ENCODE results near the gene DCTN1.
A peak's percentile ranks its signal among the peaks of the same experiment; 100 is the strongest.
"Not testable (repeated sequence)": the region's sequence is repeated elsewhere in the genome, so short reads cannot be mapped to it uniquely, and the experiment has no call there.

The DCTN1 gene

DNA sequence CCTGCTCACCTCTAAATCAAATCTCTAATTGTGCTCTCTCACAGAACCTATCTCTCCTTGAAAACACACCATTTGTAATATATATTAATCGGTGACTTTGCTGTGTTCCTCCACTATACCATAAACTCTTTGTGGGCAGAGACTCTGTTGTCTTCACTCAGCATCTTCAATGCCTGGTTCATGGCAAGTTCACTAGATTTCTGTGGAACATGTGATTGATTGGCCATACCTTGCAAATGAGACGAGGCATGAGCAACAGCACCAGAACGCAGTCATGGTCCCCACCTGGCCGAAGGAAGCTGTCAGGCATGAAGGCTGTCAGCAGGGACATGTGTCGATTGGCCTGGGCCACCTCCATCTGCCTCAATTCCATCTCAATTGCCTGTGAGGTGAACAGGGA lies 11.6 kb downstream of the DCTN1 start:
- no peak for DNase-seq

DNA sequence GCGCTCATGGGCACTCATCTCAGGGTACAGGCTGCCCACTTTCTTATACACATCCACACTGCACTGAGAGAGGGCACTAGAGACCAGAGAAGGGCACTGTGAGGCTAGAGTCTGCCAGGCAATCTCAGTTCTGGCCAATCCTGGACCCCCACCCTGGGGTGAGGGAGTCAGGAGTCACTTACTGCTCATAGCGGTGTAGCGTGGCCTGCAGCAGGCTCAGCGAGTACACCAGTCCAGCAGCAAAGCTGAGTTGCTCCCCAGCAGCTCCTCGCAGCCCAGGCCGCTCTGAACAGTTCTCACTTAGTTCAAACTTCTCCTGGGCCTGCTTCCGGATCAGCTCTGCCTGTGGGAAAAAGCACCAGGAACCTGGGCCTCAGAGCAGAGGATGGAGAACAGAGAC lies 12.3 kb downstream of the DCTN1 start:
- no peak for DNase-seq

DNA sequence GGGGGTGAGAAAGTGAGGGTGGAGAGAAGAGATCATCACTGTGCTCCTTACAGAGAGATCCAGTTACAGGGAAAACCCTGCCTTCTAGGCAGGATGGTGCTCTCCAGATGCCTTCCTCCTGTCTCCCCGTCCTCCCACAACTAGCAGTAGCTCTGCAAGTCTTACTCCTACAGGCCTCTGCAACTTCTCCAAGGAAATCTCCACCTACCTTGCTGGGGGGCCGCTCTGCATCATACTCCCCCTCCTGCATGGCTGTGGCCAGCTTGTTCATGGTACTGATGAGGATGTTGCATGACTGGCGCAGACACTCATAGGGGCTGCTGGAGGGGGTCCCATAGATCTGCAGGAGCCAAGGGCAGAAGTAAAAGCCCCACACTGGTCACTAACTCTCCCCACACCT lies 14.1 kb downstream of the DCTN1 start:
- no peak for DNase-seq

DNA sequence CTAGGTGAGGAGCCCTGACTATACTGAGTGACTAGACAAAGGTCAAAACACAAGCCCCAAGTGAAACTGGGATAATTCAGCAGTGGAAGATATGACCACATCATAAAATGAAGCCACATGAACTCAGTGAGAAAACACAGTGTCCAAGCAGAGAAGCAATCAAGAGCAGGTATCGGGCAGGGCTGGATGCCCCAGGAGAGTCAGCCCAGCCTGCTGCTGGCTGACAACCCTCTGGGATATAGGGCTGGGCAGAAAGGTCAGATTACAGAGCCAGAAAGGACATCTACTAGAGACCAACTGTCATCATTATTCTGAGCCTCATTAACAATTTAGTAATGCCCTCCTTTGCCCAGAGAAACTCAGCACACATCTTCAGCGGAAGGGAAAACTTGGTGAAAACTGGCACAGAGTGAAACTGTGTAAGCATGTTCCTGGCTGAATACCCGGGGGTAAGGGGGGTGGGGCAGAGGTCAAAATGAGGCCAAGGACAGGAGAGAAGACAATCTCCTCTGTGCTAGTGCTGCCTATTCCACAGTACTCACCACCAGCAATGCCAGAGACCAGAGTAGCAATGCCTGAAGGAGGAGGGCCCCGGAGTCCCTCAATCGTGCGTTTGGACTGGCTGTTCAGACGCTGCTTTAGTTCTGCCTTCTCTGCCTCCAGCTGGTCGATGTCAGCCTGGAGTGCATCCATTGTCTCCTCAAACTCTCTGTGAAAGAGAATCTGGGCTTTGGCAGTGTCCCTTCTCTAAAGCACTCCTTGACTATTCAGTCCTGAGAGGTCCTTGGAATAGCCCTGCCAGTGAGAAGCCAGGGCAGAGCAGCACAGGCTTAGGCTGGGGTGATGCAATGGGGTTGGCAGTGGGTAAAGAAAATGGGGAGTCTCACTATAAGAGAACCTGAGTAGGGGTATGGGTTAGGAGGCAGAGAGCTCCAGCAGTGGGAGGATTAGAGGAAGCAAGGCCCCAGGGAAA lies 15.3 kb downstream of the DCTN1 start:
- no peak for DNase-seq

DNA sequence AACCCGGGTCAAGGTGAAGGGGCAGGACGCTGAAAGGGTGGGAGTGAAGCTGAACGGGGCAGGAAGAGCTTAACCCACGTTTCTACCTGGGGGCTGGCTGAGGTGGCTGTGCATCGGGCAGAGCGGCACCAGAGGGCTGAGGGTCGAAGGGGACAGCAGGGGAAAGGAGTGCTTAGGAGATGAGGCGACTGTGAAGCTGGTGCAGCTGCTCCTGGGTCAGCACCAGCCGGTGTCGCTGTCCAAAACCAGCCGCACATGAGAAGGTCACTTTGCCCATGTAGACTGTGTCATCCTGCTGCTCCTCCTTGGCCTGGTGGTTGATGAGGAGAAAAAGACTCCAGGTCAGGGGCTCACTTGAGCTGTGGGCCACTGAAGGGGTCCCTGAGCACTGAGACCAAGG lies 18.8 kb downstream of the DCTN1 start:
- no peak for DNase-seq

DNA sequence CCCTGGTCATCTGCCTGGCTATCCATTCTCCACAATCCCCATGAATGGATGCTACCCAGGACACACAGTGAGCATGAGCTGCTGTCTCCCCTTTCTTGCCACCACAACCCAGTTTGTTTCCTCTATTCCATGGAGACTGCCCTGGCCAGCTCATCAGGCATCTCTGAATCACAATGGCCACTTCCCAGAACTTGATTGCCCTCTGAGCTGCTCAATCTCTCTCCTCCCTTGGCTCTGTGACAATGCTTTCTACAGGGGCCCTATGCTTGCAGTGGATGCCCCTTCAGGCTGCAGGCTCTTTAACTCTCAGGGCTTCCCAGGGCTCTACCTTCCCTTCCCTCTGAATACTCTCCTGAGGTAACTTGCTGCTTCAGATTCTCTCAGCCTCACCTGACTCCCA lies 22.5 kb downstream of the DCTN1 start:
- no peak for DNase-seq

DNA sequence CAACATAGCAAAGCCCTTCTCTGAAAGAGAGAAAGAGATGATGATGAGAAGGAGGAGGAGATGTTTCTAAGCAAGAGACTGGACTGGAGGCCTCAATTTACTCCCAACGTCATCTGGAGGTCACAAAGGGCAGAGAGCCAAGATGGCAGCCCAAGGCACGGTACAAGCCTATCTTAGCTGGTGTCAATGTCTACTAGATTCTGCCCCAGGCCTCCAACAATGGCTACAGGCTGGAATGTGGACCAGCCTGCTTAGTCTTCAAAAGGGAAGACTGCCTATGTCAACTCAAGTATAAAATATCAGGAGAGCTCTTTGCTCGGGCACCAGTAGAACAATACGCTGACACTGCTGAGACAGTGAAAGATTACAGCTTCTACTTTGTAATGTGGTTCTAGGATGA lies 30.2 kb downstream of the DCTN1 start:
- no peak for DNase-seq

DNA sequence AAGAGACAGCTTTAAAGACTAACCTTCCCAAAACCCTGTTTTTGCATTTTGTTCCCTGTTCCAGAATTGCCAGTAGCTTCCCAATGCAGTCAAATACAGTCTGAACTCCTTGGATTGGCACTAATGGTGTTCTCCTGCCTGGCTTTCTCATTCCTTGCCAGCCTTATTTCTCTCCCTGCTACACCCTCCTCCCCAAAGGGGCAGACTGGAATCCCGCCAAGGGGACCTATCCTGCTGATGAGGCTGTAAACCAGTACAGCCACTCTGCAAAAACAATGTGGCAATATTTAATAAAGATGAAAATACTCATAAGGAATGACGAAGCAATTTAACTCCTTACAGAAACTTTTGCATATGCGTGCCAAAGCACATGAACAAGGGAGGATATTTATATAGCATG lies 32.4 kb downstream of the DCTN1 start:
- no peak for DNase-seq

DNA sequence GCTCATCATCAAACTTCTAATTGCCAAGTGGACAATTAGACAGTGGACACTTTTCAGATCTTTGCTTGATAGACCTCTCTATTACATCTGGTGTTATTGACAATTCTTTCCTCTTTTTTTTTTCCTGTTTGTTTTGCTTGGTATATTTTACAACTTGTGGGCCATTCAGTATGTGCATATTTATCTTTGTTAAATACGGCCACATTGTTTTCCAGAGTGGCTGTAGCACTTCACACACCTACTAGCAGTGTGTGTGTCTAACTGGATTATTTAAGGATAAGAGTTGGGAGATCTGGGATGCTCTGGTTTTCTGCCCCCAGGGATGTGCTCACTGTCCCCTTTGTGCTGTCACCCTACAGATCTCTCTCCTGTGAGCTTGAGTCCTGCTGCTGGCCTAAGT lies 32.8 kb downstream of the DCTN1 start:
- no peak for DNase-seq

DNA sequence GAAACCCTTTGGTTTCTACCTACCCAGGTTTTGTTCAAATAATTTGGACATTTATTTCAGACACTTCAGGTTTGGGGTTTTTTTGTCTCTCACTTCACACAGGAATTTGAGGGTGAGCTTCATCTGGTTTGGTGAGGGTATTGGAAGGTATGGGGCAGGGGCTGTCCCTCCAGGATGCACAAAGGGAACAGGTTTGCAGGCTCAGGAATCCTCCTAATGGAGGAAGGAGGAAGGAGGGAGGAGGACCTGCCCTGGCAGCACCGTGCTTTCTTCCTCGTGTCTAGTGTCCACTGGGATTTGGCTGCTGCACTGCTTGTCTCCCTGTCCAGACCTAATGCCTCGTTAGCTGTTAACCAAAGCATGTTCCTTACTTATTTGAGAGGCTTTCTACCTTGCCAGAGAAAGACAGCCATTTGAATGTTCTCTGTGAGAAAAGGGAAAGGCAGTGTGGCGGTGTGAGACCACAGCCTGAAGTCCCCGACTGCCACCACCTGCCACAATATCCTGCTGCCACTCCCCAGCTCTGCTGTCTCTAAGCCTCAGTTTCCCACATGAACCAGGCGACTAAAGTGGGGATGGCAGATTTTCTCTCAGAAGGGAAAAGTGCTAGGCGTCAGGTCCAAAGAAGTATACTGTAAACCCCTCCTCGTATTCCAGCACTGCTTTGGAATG lies 34.7 kb downstream of the DCTN1 start:
- DNase-seq, result no peak

DNA sequence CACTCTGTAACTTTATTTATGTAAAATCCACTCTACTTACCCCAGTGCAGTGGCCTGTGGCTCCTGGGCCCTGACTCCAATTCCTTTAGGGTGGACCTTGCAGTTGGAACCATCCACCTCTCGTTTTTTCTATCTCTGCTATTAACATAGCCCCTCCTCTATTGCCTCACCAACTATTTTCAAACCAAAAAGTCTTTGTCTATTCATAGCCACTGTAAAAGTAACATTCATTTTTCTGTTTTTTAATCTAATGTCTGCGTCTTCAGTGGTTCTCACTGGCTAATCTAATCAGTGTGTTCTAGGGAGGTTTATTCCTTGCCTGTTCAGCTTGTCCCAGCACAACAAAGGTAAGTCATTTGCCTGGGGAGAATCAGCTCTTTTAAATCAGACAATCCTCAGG lies 36.8 kb downstream of the DCTN1 start, which contains the start of gene SLC4A5:
TSS of gene SLC4A5 (minus strand) at position 101 of the 400 bp plus-strand sequence. CDS start 28,393 bp downstream, outside the sequence.
- DNase-seq, result no peak

DNA sequence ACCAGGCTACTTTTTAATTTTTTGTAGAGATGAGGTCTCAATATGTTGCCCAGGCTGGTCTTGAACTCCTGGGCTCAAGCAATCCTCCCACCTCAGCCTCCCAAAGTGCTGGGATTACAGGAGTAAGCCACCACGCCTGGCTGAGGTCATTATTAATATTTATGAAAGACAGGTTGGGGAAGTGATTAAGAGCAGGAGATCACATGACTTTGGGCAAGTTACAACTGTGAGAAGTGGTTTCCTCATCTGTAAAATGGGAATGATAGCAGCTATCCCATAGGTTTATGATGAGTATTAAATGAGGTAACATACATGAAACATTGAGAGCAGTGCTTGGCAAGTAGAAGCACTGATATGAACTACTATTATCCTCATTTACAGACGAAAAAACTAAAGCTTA lies 43.9 kb downstream of the DCTN1 start:
- not testable (repeated sequence) for DNase-seq

DNA sequence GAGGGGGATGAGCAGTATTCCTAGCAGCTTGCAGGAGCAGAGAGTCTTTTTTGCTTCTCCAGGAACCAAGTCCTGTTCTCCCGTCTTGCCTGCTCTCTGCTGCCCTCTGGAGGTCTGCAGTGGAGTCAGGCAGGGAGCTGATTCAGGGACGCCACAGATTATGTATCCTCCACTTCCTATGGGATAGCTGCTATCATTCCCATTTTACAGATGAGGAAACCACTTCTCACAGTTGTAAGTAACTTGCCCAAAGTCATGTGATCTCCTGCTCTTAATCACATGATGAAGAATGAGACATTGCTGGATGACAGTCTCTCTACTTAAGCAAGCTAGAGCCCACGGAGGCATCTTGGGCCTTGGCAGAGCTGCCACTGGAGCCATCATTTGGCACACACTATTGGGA lies 45.2 kb downstream of the DCTN1 start:
- peak; percentile 29 to 64 (median 56) for DNase-seq

DNA sequence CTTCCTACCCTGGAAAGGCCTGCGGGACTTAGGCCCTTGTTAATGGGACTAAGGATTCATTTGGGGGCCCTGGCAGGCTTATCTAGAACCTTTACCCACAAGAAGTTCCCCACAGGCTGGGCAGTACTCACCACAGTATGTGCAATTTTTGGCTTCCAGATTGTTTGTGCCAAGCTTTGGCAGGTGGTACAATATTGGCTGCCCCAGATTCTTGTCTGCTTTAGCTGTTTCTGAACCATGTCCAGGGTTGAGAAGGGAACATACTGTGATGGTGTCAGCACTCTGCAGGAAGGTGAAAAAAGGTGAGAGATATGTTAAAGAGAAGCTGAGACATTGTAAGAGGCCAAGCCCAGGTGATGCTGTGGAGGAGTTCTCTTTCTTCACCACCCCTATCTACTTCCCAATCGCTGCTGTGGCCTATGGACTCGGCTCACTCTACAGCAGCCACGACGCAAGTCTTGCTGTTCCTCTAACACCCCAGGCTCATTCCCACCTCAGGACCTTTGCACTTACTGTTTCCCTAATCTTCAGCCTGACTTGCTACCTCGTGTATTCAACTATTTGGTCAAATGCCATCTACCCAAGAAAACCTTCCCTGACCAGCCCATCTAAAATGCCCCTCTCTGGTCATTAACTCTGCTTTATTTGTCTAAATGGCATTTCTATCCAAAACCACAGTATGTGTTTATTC lies 46.1 kb downstream of the DCTN1 start:
- DNase-seq, result no peak

DNA sequence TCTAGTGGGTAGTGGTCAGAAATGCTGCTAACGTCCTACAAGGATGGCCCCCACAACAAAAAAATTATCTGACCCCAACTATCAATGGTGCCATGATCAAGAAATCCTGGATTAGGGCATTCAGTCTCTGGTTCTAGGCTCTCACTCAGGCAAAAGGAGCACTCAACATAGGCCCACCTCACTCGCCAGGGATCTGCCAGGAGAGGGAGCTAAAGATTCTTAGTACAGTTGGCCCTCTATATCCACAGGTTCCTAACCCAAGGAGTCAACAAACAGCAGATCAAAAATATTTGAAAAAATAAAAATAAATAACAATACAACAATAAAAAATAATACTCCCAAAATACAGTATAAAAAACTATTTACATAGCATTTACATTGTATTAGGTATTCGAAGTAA lies 46.9 kb downstream of the DCTN1 start:
- no peak for DNase-seq

DNA sequence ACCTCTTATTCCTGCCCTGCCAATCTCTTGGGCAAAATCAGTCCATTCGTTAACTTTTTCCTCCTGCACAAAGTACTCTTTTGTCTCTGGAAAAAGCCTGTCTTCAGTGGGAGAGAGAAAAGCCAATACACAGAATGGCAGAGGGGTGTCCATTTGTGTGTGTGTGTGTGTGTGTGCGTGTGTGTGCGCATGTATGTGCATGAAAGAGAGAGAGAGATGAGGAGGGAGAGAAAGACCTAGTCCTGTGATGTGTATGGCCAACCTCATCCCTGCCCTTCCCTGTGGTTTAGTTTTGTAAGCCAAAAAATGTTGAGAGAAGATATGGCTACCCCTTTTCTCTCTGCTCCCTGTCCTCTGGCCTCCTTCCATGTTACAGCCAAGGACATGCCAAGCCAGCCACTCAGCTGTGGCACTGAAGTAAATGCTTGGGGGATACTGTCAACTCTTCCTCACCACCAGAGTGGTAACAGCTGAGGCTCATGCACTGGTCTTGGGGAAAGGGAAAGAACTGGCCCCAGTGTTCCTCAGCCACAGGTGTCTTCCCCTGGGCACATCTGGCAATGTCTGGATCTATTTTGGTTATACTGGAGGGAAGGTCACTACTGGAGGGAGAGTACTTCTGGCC lies 47.4 kb downstream of the DCTN1 start:
- no peak for DNase-seq

DNA sequence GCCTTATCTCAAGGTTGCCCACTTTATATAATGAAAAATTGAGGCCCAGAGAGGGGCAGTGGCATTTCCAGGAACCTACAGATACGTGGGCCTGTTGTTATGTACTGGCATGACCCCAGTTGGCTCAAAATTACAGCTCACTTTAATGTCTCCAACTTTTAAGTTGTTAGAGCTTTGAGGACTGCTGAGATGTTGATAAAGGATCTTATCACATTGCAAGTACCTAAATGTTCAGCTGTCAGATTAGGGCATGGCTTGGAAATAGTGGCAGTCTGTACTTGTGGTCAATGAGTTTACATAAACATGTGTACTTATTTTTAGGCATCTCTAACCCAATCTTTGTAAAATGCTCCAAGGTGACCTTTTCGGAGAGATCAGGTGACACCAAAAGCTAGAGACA lies 51.5 kb downstream of the DCTN1 start:
- DNase-seq, result no peak

DNA sequence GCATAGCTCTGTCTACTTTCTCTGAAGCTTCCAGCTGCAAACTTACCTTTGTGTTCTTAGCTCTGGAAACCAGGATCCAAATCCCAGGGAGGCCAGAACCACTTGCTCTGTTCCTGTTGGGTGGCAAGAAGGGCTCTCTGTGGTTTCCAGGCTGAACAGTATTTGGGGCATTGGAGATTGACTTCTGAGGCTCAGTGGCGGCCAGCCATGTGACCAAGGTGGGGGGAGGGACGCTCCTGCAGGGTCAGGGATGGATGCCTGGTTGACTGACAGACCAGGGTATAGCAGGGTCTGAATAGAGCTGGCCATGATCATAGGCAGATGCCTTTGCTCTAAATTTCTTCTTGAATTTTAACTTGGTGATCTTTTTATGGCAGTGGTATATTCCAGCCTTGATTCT lies 52.0 kb downstream of the DCTN1 start:
- no peak for DNase-seq

DNA sequence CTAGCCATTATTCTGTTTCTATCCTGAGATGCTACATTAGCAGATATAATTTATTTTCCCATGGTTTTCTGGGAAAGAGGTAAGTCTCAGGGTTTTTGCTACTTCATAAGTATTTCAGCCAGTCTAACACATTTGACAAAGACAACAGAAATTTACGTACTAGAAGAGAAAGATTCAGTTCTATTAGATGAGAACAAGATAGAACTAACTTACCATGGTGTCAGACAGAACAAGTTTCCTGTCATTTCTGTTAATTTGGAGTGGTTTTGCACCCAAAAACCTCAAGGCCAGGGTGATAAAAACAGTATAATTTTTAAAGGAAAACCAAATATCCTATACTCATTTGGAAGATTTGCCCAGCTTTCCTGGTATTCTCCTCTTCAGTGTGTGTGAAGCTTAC lies 52.5 kb downstream of the DCTN1 start:
- DNase-seq, result no peak

DNA sequence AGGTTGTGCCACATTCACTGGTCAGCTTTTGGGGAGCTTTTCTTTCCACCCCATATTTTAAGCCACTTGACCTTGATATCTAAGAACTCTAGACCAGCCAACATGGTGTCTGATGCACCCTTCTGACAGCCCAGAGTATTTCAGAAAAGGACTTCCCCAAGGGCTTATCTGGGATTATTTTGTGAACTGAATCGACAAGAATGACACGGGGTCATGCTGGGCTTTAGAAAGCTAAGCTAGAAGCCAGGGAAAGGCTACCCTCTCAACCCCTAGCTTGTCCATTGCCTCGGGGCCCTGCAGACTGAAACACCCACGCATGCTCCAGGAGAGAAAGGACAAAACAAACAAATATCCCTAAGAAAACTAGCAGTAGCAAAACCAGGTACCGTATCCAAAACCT lies 52.9 kb downstream of the DCTN1 start:
- DNase-seq, result no peak

DNA sequence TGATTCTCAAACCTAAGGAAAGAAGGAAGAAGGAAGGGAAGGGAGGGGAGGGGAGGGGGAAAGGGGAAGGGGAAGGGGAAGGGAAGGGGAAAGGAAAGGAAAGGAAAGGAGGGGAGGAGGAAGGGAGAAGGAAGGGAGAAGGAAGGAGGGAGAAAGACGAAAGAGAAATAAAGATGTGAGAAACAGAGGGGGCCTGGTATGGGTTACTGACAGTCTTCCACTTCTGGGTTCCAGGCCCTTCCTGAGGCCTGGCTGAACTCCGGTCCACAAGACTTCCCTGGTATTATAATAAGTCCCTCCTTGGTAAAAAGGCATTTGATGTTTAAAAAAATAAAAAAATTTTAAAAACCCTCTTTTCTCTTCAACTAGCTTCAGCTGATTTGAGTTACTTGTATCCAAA lies 54.3 kb downstream of the DCTN1 start:
- no peak for DNase-seq

DNA sequence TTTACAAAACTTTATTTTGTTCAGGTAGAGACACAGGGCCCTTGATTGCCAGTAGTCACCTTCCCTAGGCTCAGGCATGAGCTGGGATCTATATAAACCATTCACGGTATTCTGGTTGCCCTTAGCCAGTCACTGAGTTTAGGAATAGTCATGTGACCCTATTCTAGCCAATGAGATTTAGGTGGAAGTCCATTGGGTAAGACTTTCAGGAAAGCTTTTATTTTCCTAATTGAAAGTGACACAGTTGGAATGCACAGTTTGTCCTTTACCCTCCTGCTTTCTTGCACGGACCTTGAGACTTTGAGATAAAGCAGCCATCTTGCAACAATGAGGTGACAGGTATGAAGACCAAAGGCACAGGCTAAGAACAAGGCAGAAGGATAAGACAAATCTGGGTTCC lies 58.4 kb downstream of the DCTN1 start:
- no peak for DNase-seq

DNA sequence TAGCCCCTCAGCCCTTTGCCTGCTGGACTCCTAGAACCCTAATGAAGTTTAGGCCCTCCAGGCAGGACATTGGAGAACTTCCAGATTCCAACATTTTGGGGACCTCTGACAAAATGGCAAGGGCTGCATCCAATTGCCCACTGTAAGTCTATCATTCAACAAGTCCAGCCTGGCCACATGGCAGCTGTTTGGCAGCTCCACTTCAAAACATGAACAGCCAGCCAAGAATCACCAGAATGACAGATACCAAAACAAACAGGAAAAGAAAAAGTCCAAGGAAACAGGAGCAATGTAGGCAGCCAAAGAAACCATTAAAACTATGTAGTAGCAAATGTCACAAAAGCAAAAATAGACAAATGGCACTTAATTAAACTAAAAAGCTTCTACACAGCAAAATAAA lies 62.4 kb downstream of the DCTN1 start:
- DNase-seq, result no peak

Measured in activated naive CD4-positive, alpha-beta T cell (primary cell).